Sigmoid colon (tissue), 7 donors: Measurements from ENCODE around the gene MRPL50. TPM values are rescaled to one million over a fixed set of nuclear protein-coding genes. Genes with fewer than 3 reads are reported as not detected.

ENCODE experiments used
- DNase-seq: peaks from one replicate; pipeline ENCODE4 v3.0.0-alpha.2; 2019
- H3K27ac ChIP-seq, 4 donors: fragments of 200-600 bp; sonication (generic); one replicate each; pipeline ENCODE4 v1.5.1; 2016 to 2019; ENCODE audit warnings: mild to moderate bottlenecking in 1 of 4
- H3K27me3 ChIP-seq, 3 donors: fragments of 200-600 bp; sonication (generic); one replicate each; pipeline ENCODE4 v1.5.1; 2019; ENCODE audit warnings: mild to moderate bottlenecking in 1 of 3
- H3K36me3 ChIP-seq, 4 donors: fragments of 200-600 bp; sonication (generic); one replicate each; pipeline ENCODE4 v1.5.1; 2016 to 2019
- H3K4me1 ChIP-seq, 4 donors: fragments of 200-600 bp; sonication (generic); one replicate each; pipeline ENCODE4 v1.5.1; 2017 to 2019
- H3K4me3 ChIP-seq, 4 donors: fragments of 200-600 bp; sonication (generic); one replicate each; pipeline ENCODE4 v1.5.1; 2017 to 2019; ENCODE audit warnings: mild to moderate bottlenecking in 2 of 4, moderate library complexity in 1 of 4
- H3K9me3 ChIP-seq, 4 donors: fragments of 200-600 bp in 3 of 4; sonication (generic) in 3 of 4; one replicate each; pipeline versions ENCODE4 v1.5.1 to v1.6.1; 2013 to 2019
- CTCF ChIP-seq, 4 experiments: fragments of 450-650 bp in 3 of 4; fragments of 200-600 bp in 1 of 4; IDR thresholded peaks; one replicate each; pipeline ENCODE4 v1.5.1; 2016 to 2019; ENCODE audit warnings: antibody characterized with exemption in 4 of 4, mild to moderate bottlenecking in 3 of 4, moderate library complexity in 2 of 4
- EP300 ChIP-seq, 4 donors: sonication (generic); formaldehyde crosslinking; IDR thresholded peaks; one replicate each; pipeline ENCODE4 v1.6.1; 2017; ENCODE audit warnings: antibody characterized with exemption in 4 of 4
- POLR2A ChIP-seq, 2 donors: fragments of 450-650 bp; IDR thresholded peaks; one replicate each; pipeline ENCODE4 v1.6.1; 2016; ENCODE audit warnings: antibody characterized with exemption in 2 of 2, mild to moderate bottlenecking in 2 of 2, moderate library complexity in 2 of 2
- POLR2AphosphoS5 ChIP-seq, 4 donors: sonication (generic); formaldehyde crosslinking; IDR thresholded peaks; one replicate each; pipeline ENCODE4 v1.6.1; 2017; ENCODE audit warnings: antibody characterized with exemption in 4 of 4
- WGBS, 2 donors: extraction: QIAGEN DNeasy Blood & Tissue Kit; methylation state at CpG; one replicate each; pipeline ENCODE4 v1.1.7; 2013; 5-methylcytosine and 5-hydroxymethylcytosine counted together
- intact Hi-C: fragments of 100-400 bp; cut with DNase I; formaldehyde crosslinking; loops from one replicate; pipeline ENCODE4 v1.15.1; 2023
- polyA plus RNA-seq, 3 donors: library from polyadenylated mRNA; stranded (reverse); fragments of 200-250 nt; gene quantifications; one replicate each; pipeline ENCODE4 v1.2.3, GENCODE V29; 2013
- total RNA-seq, 4 donors: library from RNA; depleted of rRNA; stranded (reverse); fragments of >200 nt; gene quantifications; one replicate each; pipeline ENCODE4 v1.1.0, GENCODE V29; 2016
- donor health status: healthy with polysubstance abuse.
- donor health status: Bipolar disorder and iron deficiency.
- donor health status: healthy.

MRPL50 gene
- total and polyA plus RNA-seq, 7 donors = 5.4 to 15.3 (median 10.0) TPM

DNA sequence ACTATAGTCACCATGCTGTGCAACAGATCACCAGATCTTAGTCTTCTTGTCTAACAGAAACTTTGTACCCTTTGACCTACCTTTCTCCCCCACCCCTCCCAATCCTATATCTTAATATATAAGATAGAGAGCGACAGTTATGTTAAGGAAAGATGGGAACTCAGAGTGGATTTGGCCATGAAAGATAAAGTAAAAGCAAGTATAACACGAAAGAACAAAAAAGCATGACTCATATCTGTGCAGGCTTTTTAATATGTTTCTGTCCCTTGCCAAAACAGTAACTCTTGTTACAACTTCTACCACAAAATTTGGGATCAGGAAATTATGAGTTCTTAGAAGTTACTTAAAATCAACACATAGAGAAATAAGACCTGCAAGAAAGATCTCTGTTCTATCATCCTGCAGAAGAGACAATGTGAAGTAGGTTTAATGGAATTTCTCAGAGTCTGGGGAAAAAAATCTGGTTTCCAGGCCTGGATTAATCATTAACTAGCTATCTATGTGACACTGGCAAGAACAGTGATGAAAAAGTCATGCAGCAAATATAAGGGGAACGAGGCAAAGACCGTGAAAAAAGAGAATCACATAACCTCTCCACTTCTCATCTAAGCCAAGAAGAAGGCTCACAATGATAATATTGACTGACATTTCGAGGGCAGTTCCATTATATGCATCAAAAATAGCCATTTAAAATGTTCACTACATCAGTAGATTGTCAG lies 32.2 kb downstream of the MRPL50 start:
- Histone ChIP-seq H3K27me3 (no peaks in the 10 kb centered on the region), H3K27ac (no peak overlapping the region), H3K9me3 (no peaks in the 10 kb centered on the region), H3K4me1 (no peaks in the 10 kb centered on the region), H3K36me3 (no peaks in the 10 kb centered on the region), H3K4me3 (no peak overlapping the region)
- DNase-seq = no peak
- TF ChIP-seq POLR2AphosphoS5 (IDR thresholded peaks at IDR 0.05) (no peak), EP300 (IDR thresholded peaks at IDR 0.05) (no peak), CTCF (IDR thresholded peaks at IDR 0.05) (no peak), POLR2A (IDR thresholded peaks at IDR 0.05) (no peak)
- WGBS, 2 donors = 29 to 50% methylated on average over 5 of the region's 5 CpGs
- intact Hi-C loops = no loop called here

DNA sequence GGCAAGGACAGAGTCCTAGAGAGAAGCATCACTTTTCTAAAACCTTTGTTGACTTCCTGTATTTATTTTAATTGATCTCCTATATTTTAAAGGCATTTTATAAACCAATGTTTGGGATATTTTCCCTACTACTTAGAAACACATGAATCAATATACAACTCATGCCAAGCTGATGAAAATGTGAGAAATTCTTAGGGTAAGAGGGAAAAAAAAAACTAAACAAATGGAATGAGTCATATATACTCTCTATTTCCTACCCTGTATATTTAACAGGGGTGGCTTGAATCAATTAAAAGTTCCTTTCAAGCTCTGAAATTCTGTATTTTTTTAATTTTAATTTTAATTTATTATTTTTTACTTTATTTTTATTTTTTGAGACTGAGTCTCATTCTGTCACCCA lies 33.2 kb downstream of the MRPL50 start:
- Histone ChIP-seq H3K36me3 (no peaks in the 10 kb centered on the region), H3K27ac (no peak overlapping the region), H3K4me1 (no peaks in the 10 kb centered on the region), H3K27me3 (no peaks in the 10 kb centered on the region), H3K4me3 (no peak overlapping the region), H3K9me3 (no peaks in the 10 kb centered on the region)
- TF ChIP-seq EP300 (IDR thresholded peaks at IDR 0.05) = no peak
- no peak for TF ChIP-seq POLR2A (IDR thresholded peaks at IDR 0.05)
- no peak for TF ChIP-seq CTCF (IDR thresholded peaks at IDR 0.05)
- TF ChIP-seq POLR2AphosphoS5 (IDR thresholded peaks at IDR 0.05) = no peak
- DNase-seq = no peak
- intact Hi-C loops = no loop called here

DNA sequence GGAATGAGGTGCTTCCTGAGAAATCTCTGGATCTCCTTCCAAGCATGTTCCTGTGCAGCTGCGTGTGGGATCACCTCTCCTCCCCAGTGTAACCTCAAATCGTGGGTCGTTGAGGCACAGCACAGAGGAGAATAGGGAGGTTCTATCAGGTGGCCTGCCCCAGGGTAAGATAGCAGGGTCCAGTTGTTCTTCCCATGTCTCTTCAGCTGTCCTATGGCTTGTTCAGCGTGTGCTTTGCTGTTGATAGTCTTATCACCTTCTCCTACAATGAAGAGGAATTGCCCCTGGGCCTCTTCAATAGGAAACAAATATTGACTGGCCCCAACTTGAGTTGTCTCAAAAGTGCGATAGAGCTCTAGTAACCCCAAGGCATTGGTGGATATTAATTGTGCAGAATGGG lies 36.0 kb downstream of the MRPL50 start:
- TF ChIP-seq CTCF (IDR thresholded peaks at IDR 0.05) (no peak), POLR2AphosphoS5 (IDR thresholded peaks at IDR 0.05) (no peak), POLR2A (IDR thresholded peaks at IDR 0.05) (no peak), EP300 (IDR thresholded peaks at IDR 0.05) (no peak)
- Histone ChIP-seq H3K9me3 (no peaks in the 10 kb centered on the region), H3K27ac (no peak overlapping the region), H3K4me1 (no peaks in the 10 kb centered on the region), H3K27me3 (no peaks in the 10 kb centered on the region), H3K4me3 (no peak overlapping the region), H3K36me3 (no peaks in the 10 kb centered on the region)
- WGBS, 2 donors = 85 to 88% methylated on average over 5 of the region's 5 CpGs
- no peak for DNase-seq
- intact Hi-C loops = no loop called here

- intact Hi-C loops = no loop called here
- DNase-seq = no peak
These were observed 37.8 kb downstream of the MRPL50 start for GRCh38 chr9:101360647-101361046.

More at GRCh38 chr9:101360647-101361046, 37.8 kb downstream of the MRPL50 start:
- no peaks in the 10 kb centered on the region for H3K4me1 ChIP-seq
- no peaks in the 10 kb centered on the region for H3K36me3 ChIP-seq
- TF ChIP-seq EP300 (IDR thresholded peaks at IDR 0.05) (no peak), POLR2A (IDR thresholded peaks at IDR 0.05) (no peak), CTCF (IDR thresholded peaks at IDR 0.05) (no peak), POLR2AphosphoS5 (IDR thresholded peaks at IDR 0.05) (no peak)
- H3K4me3 ChIP-seq = no peak overlapping the region
- H3K27me3 ChIP-seq = no peaks in the 10 kb centered on the region
- H3K27ac ChIP-seq = no peak overlapping the region
- H3K9me3 ChIP-seq = no peaks in the 10 kb centered on the region
